ENCODE results near the gene ZFP57. TPM values are rescaled to one million over a fixed set of nuclear protein-coding genes. Genes with fewer than 3 reads are reported as not detected.

The ZFP57 gene
- total and polyA plus RNA-seq, 2 of the 13 experiments (the other 11 are each of a cell fraction or from before 2014, with no cell fraction given) = not detected

GRCh38 chr6:29678114-29678513, 2.8 kb downstream of the ZFP57 start:
- BruUV-seq (replicated peaks) = no TSS peak
- FAIRE-seq = no peak
- intact Hi-C loops (cut with micrococcal nuclease; ENCODE audit: unreplicated experiment) = no loop called here

DNA sequence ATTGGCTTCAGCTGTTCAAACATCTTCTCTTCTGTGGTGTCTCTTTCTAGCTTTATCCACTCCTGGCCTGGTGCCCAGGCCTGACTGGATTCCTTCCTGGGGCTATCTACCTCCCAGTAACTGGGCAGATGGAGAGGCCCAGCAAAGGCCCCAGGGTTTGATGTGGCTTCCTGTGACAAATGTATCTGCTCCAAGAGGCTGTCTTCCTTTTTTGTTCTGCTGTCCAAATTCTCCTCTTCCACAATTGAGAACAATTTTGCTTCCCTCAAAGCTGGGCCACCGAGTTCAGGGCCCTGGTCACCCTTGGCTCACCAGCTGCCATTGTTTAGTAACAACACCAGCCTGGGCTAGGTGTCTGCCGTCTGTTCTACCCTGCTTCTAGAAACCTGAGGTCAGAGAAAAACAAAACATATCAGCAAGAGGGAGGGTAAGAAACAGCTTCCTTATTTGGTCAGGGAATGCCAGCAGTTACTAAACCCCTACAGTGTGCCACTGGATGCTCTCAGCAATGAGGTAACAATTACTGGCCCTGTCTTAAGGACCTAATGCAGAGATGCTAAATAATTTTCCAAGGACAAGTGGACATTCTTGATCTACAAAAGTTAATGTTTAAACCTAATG, 3.9 kb downstream of the ZFP57 start:
- Histone ChIP-seq H3K4me2 (ENCODE audit: low read depth, low read length) (no peak overlapping the region), H3K9ac (ENCODE audit: insufficient read depth, low read depth, low read length) (no peak overlapping the region), H3K79me2 (ENCODE audit: insufficient read depth, low read length) (no peaks in the 10 kb centered on the region), H3K36me3 (replicated peaks in 1 of 2; ENCODE audit: control insufficient read depth in 1 of 2, insufficient read depth in 2 of 2, low read length in 2 of 2) (no peaks in the 10 kb centered on the region), H2AFZ (ENCODE audit: low read length) (no peak overlapping the region), H3K27me3 (ENCODE audit: control insufficient read depth in 1 of 2, insufficient read depth in 2 of 2, low read length in 2 of 2) (0 out of 5 replicates have a peak, but pooled peaks cover 0 to 2% of the 10 kb centered on the region in 2 experiments), H3K4me1 (ENCODE audit: insufficient read depth, low read length) (no peaks in the 10 kb centered on the region), H3K4me3 (replicated peaks in 1 of 3; ENCODE audit: insufficient read depth in 1 of 3, low read depth in 2 of 3, low read length in 3 of 3) (no peak overlapping the region), H4K20me1 (ENCODE audit: insufficient read depth, low read length) (no peaks in the 10 kb centered on the region), H3K9me3 (ENCODE audit: low read length) (no peaks in the 10 kb centered on the region), H3K27ac (ENCODE audit: extremely low read length, insufficient read depth, low read length) (no peak overlapping the region)
- ATAC-seq = no peak
- in situ Hi-C loops (cut with HindIII; ENCODE audit: extremely low pct_ligation_motif_present, low pct_unique_long_range_greater_than_20kb) (no loop called here), intact Hi-C loops (cut with micrococcal nuclease; ENCODE audit: unreplicated experiment) (no loop called here)
- POLR2A ChIA-PET = no interaction called here
- CTCF ChIA-PET (ENCODE audit: low intra/inter-chr PET ratio, low total read pairs) = no interaction called here
- no peak for DNase-seq (ENCODE audit: low spot score)
- no peak for TF ChIP-seq ZNF512 (CRISPR knock-in tag; IDR thresholded peaks at IDR 0.05)
- 0 out of 2 replicates have a peak, but pooled peaks have one; percentile 42 for TF ChIP-seq ZNF317 (CRISPR knock-in tag; IDR thresholded peaks at IDR 0.05)
- no peak for TF ChIP-seq ZBTB1 (CRISPR knock-in tag; IDR thresholded peaks at IDR 0.05; ENCODE audit: borderline replicate concordance)
- no peak for TF ChIP-seq POLR2AphosphoS5 (IDR thresholded peaks at IDR 0.05; ENCODE audit: low read depth, low read length)
- no peak for TF ChIP-seq ZNF678 (CRISPR knock-in tag; IDR thresholded peaks at IDR 0.05)
- FAIRE-seq = no peak
- 3% methylated on average over 2 of the region's 2 CpGs for WGBS (ENCODE audit: low lambda C conversion rate)
- BruUV-seq (replicated peaks) = no TSS peak

More at GRCh38 chr6:29678114-29678513, 2.8 kb downstream of the ZFP57 start:
- no peaks in the 10 kb centered on the region for H3K9me3 ChIP-seq (ENCODE audit: low read length)
- ChIA-PET POLR2A (no interaction called here), CTCF (ENCODE audit: low intra/inter-chr PET ratio, low total read pairs) (no interaction called here)
- no peaks in the 10 kb centered on the region for H3K36me3 ChIP-seq (replicated peaks in 1 of 2; ENCODE audit: control insufficient read depth in 1 of 2, insufficient read depth in 2 of 2, low read length in 2 of 2)
- H3K4me1 ChIP-seq (ENCODE audit: insufficient read depth, low read length) = no peaks in the 10 kb centered on the region
- 34% methylated on average over 5 of the region's 5 CpGs for WGBS (ENCODE audit: low lambda C conversion rate)
- TF ChIP-seq, protein P1, sequence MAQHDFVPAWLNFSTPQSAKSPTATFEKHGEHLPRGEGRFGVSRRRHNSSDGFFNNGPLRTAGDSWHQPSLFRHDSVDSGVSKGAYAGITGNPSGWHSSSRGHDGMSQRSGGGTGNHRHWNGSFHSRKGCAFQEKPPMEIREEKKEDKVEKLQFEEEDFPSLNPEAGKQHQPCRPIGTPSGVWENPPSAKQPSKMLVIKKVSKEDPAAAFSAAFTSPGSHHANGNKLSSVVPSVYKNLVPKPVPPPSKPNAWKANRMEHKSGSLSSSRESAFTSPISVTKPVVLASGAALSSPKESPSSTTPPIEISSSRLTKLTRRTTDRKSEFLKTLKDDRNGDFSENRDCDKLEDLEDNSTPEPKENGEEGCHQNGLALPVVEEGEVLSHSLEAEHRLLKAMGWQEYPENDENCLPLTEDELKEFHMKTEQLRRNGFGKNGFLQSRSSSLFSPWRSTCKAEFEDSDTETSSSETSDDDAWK (CRISPR knock-in tag; IDR thresholded peaks at IDR 0.05) = no peak
- TF ChIP-seq ASH2L (IDR thresholded peaks at IDR 0.05; ENCODE audit: insufficient read length, low read depth, low read length) = no peak
- H2AFZ ChIP-seq (ENCODE audit: low read length) = no peak overlapping the region
- no peak overlapping the region for H3K4me2 ChIP-seq (ENCODE audit: low read depth, low read length)
- no peak for ATAC-seq
- no peaks in the 10 kb centered on the region for H3K79me2 ChIP-seq (ENCODE audit: insufficient read depth, low read length)
- in situ Hi-C loops (cut with HindIII; ENCODE audit: extremely low pct_ligation_motif_present, low pct_unique_long_range_greater_than_20kb) = no loop called here
- H3K27ac ChIP-seq (ENCODE audit: extremely low read length, insufficient read depth, low read length) = no peak overlapping the region
- DNase-seq (ENCODE audit: low spot score) = no peak
- no peak overlapping the region for H3K4me3 ChIP-seq (replicated peaks in 1 of 3; ENCODE audit: insufficient read depth in 1 of 3, low read depth in 2 of 3, low read length in 3 of 3)
- H4K20me1 ChIP-seq (ENCODE audit: insufficient read depth, low read length) = no peaks in the 10 kb centered on the region
- H3K27me3 ChIP-seq (ENCODE audit: control insufficient read depth in 1 of 2, insufficient read depth in 2 of 2, low read length in 2 of 2) = 0 out of 5 replicates have a peak, but pooled peaks cover 0 to 2% of the 10 kb centered on the region in 2 experiments
- no peak overlapping the region for H3K9ac ChIP-seq (ENCODE audit: insufficient read depth, low read depth, low read length)
